ENCODE measurements around the gene COPG2.
"Not testable (repeated sequence)": the region's sequence is repeated elsewhere in the genome, so short reads cannot be mapped to it uniquely, and the experiment has no call there.

COPG2 gene

GRCh38 chr7:130614449-130614848 is 54.1 kb downstream of the COPG2 start:
- no peak for TF ChIP-seq CTCF (IDR thresholded peaks at IDR 0.05; ENCODE audit: insufficient read depth, low read length, poor library complexity, severe bottlenecking)
- DNase-seq (ENCODE audit: extremely low read depth, insufficient read length), result no peak
- Histone ChIP-seq H3K36me3 (ENCODE audit: control insufficient read depth, insufficient read depth, low read length) (no peaks in the 10 kb centered on the region; the same call in 1 of the 2 replicates), H3K27me3 (replicated peaks; ENCODE audit: control insufficient read depth, insufficient read depth, low read length) (no peaks in the 10 kb centered on the region), H3K4me3 (replicated peaks; ENCODE audit: low read depth, low read length) (no peak overlapping the region)

- H3K36me3 ChIP-seq (ENCODE audit: control insufficient read depth, insufficient read depth, low read length), result no peaks in the 10 kb centered on the region; the same call in 1 of the 2 replicates
- H3K27me3 ChIP-seq (replicated peaks; ENCODE audit: control insufficient read depth, insufficient read depth, low read length), result no peaks in the 10 kb centered on the region
Observed at GRCh38 chr7:130611218-130611617, 57.3 kb downstream of the COPG2 start.

GRCh38 chr7:130607066-130607465 is 61.5 kb downstream of the COPG2 start:
- H3K4me3 ChIP-seq (replicated peaks; ENCODE audit: low read depth, low read length); H3K27me3 ChIP-seq (replicated peaks; ENCODE audit: control insufficient read depth, insufficient read depth, low read length); H3K36me3 ChIP-seq (ENCODE audit: control insufficient read depth, insufficient read depth, low read length); DNase-seq (ENCODE audit: extremely low read depth, insufficient read length): not testable (repeated sequence)

More at GRCh38 chr7:130611218-130611617, 57.3 kb downstream of the COPG2 start:
- H3K4me3 ChIP-seq (replicated peaks; ENCODE audit: low read depth, low read length), result no peak overlapping the region
- no peak for DNase-seq (ENCODE audit: extremely low read depth, insufficient read length)
- TF ChIP-seq CTCF (IDR thresholded peaks at IDR 0.05; ENCODE audit: insufficient read depth, low read length, poor library complexity, severe bottlenecking), result no peak

GRCh38 chr7:130606161-130606560 is 62.4 kb downstream of the COPG2 start:
- no peak for TF ChIP-seq CTCF (IDR thresholded peaks at IDR 0.05; ENCODE audit: insufficient read depth, low read length, poor library complexity, severe bottlenecking)
- H3K36me3 ChIP-seq (ENCODE audit: control insufficient read depth, insufficient read depth, low read length), result no peaks in the 10 kb centered on the region; the same call in 1 of the 2 replicates
- DNase-seq (ENCODE audit: extremely low read depth, insufficient read length), result no peak

GRCh38 chr7:130598056-130598455 is 70.5 kb downstream of the COPG2 start:
- Histone ChIP-seq H3K4me3 (replicated peaks; ENCODE audit: low read depth, low read length) (no peak overlapping the region), H3K27me3 (replicated peaks; ENCODE audit: control insufficient read depth, insufficient read depth, low read length) (no peaks in the 10 kb centered on the region), H3K36me3 (ENCODE audit: control insufficient read depth, insufficient read depth, low read length) (no peaks in the 10 kb centered on the region)
- DNase-seq (ENCODE audit: extremely low read depth, insufficient read length), result no peak
- TF ChIP-seq CTCF (IDR thresholded peaks at IDR 0.05; ENCODE audit: insufficient read depth, low read length, poor library complexity, severe bottlenecking), result no peak

More at GRCh38 chr7:130606161-130606560, 62.4 kb downstream of the COPG2 start:
- no peak overlapping the region for H3K4me3 ChIP-seq (replicated peaks; ENCODE audit: low read depth, low read length)
- H3K27me3 ChIP-seq (replicated peaks; ENCODE audit: control insufficient read depth, insufficient read depth, low read length), result no peaks in the 10 kb centered on the region

- no peak for DNase-seq (ENCODE audit: extremely low read depth, insufficient read length)
- TF ChIP-seq CTCF (IDR thresholded peaks at IDR 0.05; ENCODE audit: insufficient read depth, low read length, poor library complexity, severe bottlenecking), result no peak
- Histone ChIP-seq H3K4me3 (replicated peaks; ENCODE audit: low read depth, low read length) (no peak overlapping the region), H3K27me3 (replicated peaks; ENCODE audit: control insufficient read depth, insufficient read depth, low read length) (no peaks in the 10 kb centered on the region), H3K36me3 (ENCODE audit: control insufficient read depth, insufficient read depth, low read length) (no peaks in the 10 kb centered on the region)
Observed at GRCh38 chr7:130595986-130596385, 72.6 kb downstream of the COPG2 start.

All from GM06990 (cell line).